NCI-H2227 (cell line): Measurements from ENCODE around the gene ARHGAP44.

Source experiments
- DNase-seq: peaks from one replicate; lab custom pipeline; 2025; ENCODE audit not compliant: unreplicated experiment; lab: John Stamatoyannopoulos, UW

ARHGAP44 gene

GRCh38 chr17:12896180-12896785 is 107.0 kb downstream of the ARHGAP44 start:
- DNase-seq, result no peak

- DNase-seq, result no peak
Measured at GRCh38 chr17:12898110-12898509, 108.8 kb downstream of the ARHGAP44 start.

- DNase-seq, result no peak
Measured at GRCh38 chr17:12899604-12900003, 110.3 kb downstream of the ARHGAP44 start.

GRCh38 chr17:12900474-12900873 is 111.2 kb downstream of the ARHGAP44 start:
- DNase-seq, result no peak

- DNase-seq, result no peak
Measured at GRCh38 chr17:12902046-12902445, 112.7 kb downstream of the ARHGAP44 start.

GRCh38 chr17:12907477-12907876 is 118.2 kb downstream of the ARHGAP44 start:
- DNase-seq, result no peak

- no peak for DNase-seq
Measured at GRCh38 chr17:12909046-12909445, 119.7 kb downstream of the ARHGAP44 start.

- no peak for DNase-seq
Measured at GRCh38 chr17:12909511-12909910, 120.2 kb downstream of the ARHGAP44 start.

- DNase-seq, result no peak
Measured at GRCh38 chr17:12911239-12911638, 121.9 kb downstream of the ARHGAP44 start.

GRCh38 chr17:12917399-12917798 is 128.1 kb downstream of the ARHGAP44 start:
- no peak for DNase-seq

- no peak for DNase-seq
Measured at GRCh38 chr17:12918142-12918541, 128.8 kb downstream of the ARHGAP44 start.

GRCh38 chr17:12922120-12922519 is 132.8 kb downstream of the ARHGAP44 start:
- no peak for DNase-seq

GRCh38 chr17:12924614-12925013 is 135.3 kb downstream of the ARHGAP44 start:
- DNase-seq, result no peak

- DNase-seq, result no peak
Measured at GRCh38 chr17:12927001-12927400, 137.7 kb downstream of the ARHGAP44 start.

GRCh38 chr17:12927541-12928425 is 138.5 kb downstream of the ARHGAP44 start:
- no peak for DNase-seq

- DNase-seq, result no peak
Measured at GRCh38 chr17:12928736-12929135, 139.4 kb downstream of the ARHGAP44 start.

- DNase-seq, result no peak
Measured at GRCh38 chr17:12936501-12936900, 147.2 kb downstream of the ARHGAP44 start.

GRCh38 chr17:12940699-12941098 is 151.4 kb downstream of the ARHGAP44 start:
- no peak for DNase-seq

GRCh38 chr17:12947047-12947446 is 157.7 kb downstream of the ARHGAP44 start:
- no peak for DNase-seq

- DNase-seq, result no peak
Measured at GRCh38 chr17:12952012-12952411, 162.7 kb downstream of the ARHGAP44 start.

- no peak for DNase-seq
Measured at GRCh38 chr17:12953156-12953555, 163.9 kb downstream of the ARHGAP44 start.

- no peak for DNase-seq
Measured at GRCh38 chr17:12955521-12955920, 166.2 kb downstream of the ARHGAP44 start.
